ENCODE data around the gene MDFIC2. TPM values are rescaled to one million over a fixed set of nuclear protein-coding genes. Genes with fewer than 3 reads are reported as not detected.

Gene MDFIC2
- not detected in 2 replicates for total RNA-seq

DNA sequence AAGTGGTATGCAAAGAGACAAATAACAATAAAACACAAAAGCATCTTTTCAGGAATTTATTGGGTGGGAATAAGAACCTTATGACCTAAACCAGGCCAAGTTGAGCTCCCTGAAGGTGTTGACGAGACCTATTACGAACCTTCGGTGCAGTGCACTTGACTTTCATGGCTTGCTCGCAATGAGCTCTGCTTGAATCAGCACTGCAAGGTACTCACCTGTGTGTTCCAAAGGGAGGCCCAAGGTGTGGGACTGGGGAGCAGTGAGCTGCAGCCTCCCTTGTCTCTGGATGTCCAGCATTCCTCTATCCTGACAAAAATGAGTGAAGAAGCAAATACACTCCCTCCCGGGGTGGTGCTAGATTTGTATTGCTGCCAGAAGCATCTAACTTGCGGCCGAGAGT lies at the start of gene MDFIC2:
TSS of gene MDFIC2 (minus strand) at position 303 of the 400 bp plus-strand sequence. CDS start 665 bp downstream, outside the sequence.

